K562 (cell line): ENCODE data around the gene WNT8A. TPM values are rescaled to one million over a fixed set of nuclear protein-coding genes. Genes with fewer than 3 reads are reported as not detected.

Experiments
- ATAC-seq: fragments of 200-7000 bp; cut with Tn5 transposase; 3 replicates; pipeline ENCODE4 v1.9.1; 2020; ENCODE audit warnings: moderate library complexity
- BruUV-seq: library from RNA; stranded (reverse); fragments of 400-500 nt; replicated peaks from 2 replicates; lab custom pipeline; 2021; lab: Mats Ljungman, UMichigan
- CTCF ChIA-PET: fragments of 300-600 bp; formaldehyde crosslinking; extraction: SDS; loops from one replicate; lab custom pipeline; 2021; ENCODE audit warnings: low intra/inter-chr PET ratio; lab: Yijun Ruan, JAX
- POLR2A ChIA-PET: fragments of 300-600, 350-650 bp; sonication (Branson Sonifier 250); formaldehyde crosslinking; extraction: SDS; loops from one replicate; lab custom pipeline; 2021; ENCODE audit warnings: antibody characterized with exemption, inconsistent platforms; lab: Yijun Ruan, JAX
- DNase-seq, 4 experiments: peaks; one replicate each; pipeline versions ENCODE4 v3.0.0 to v3.0.0-alpha.2; 2011 to 2018; ENCODE audit warnings: low spot score in 3 of 4, mixed read lengths in 3 of 4; ENCODE audit errors: extremely low read depth in 1 of 4
- FAIRE-seq: peaks from 2 replicates; lab custom pipeline; 2011; peaks lifted over from hg19 to GRCh38; lab: Jason Lieb, UNC
- H2AFZ ChIP-seq: 2 replicates; pipeline ENCODE4 v1.6.0; 2011; ENCODE audit warnings: low read depth, low read length, control low read depth, inconsistent platforms
- H3K27ac ChIP-seq: fragments of 200-600 bp; 3 replicates; pipeline ENCODE4 v1.8.0; 2011; ENCODE audit warnings: low read depth, mild to moderate bottlenecking, control low read depth, inconsistent platforms, low read length, moderate library complexity, mixed read lengths; ENCODE audit errors: extremely low read depth
- H3K27me3 ChIP-seq, 2 experiments: fragments of 300-600 bp in 1 of 2; 2 replicates in 1 of 2; 3 replicates in 1 of 2; pipeline versions ENCODE4 v1.6.0 to v1.8.0; 2011; ENCODE audit warnings: inconsistent platforms in 2 of 2, low read length in 2 of 2, mild to moderate bottlenecking in 1 of 2, mixed read lengths in 1 of 2, moderate library complexity in 1 of 2; ENCODE audit not compliant: control insufficient read depth in 2 of 2, insufficient read depth in 2 of 2
- H3K36me3 ChIP-seq: fragments of 300-600 bp; 3 replicates; pipeline ENCODE4 v1.8.0; 2011; ENCODE audit warnings: mild to moderate bottlenecking, low read length, inconsistent platforms; ENCODE audit not compliant: control insufficient read depth, insufficient read depth
- H3K4me1 ChIP-seq, 2 experiments: fragments of 200-600 bp in 1 of 2; replicated peaks in 1 of 2; 2 replicates in 1 of 2; 3 replicates in 1 of 2; pipeline versions ENCODE4 v1.5.1 to v1.8.0; 2011; ENCODE audit warnings: inconsistent platforms in 2 of 2, low read length in 2 of 2, mild to moderate bottlenecking in 1 of 2, mixed read lengths in 1 of 2, moderate library complexity in 1 of 2; ENCODE audit not compliant: control insufficient read depth in 2 of 2, insufficient read depth in 2 of 2
- H3K4me2 ChIP-seq: 2 replicates; pipeline ENCODE4 v1.6.1; 2011; ENCODE audit warnings: low read length, control low read depth, inconsistent platforms, mixed read lengths; ENCODE audit not compliant: insufficient read depth
- H3K4me3 ChIP-seq: fragments of 200-600 bp; sonication (generic), shearing (Covaris generic); 2 replicates; pipeline ENCODE4 v1.5.1; 2016; ENCODE audit warnings: control low read depth, inconsistent platforms
- H3K79me2 ChIP-seq: fragments of 200-600 bp; 3 replicates; pipeline ENCODE4 v1.8.0; 2011; ENCODE audit warnings: low read length, inconsistent platforms; ENCODE audit not compliant: control insufficient read depth, insufficient read depth
- H3K9ac ChIP-seq, 2 experiments: 2 replicates each; pipeline versions ENCODE4 v1.6.0 to v1.6.1; 2011; ENCODE audit warnings: low read depth in 2 of 2, low read length in 2 of 2, control low read depth in 1 of 2, inconsistent platforms in 1 of 2, mild to moderate bottlenecking in 1 of 2, mixed read lengths in 1 of 2; ENCODE audit not compliant: insufficient read depth in 1 of 2
- H3K9me1 ChIP-seq: one replicate; pipeline ENCODE4 v1.6.0; 2011; ENCODE audit warnings: inconsistent platforms, mild to moderate bottlenecking, low read length, moderate library complexity; ENCODE audit not compliant: control insufficient read depth, insufficient read depth
- H3K9me3 ChIP-seq: replicated peaks from 2 replicates; pipeline ENCODE4 v1.5.1; 2011; ENCODE audit warnings: low read depth, low read length, inconsistent platforms; ENCODE audit not compliant: control insufficient read depth, insufficient read depth
- H4K20me1 ChIP-seq: replicated peaks from 2 replicates; pipeline ENCODE4 v1.6.1; 2011; ENCODE audit warnings: low read length, inconsistent platforms, mixed read lengths; ENCODE audit not compliant: control insufficient read depth, insufficient read depth
- CTCFL ChIP-seq: IDR thresholded peaks from 2 replicates; pipeline ENCODE4 v1.6.1; 2011; ENCODE audit warnings: borderline replicate concordance, low read depth, mild to moderate bottlenecking, moderate library complexity, low read length; ENCODE audit not compliant: insufficient read depth, poor library complexity, severe bottlenecking
- ERF ChIP-seq: fragments of 450-650 bp; formaldehyde crosslinking; IDR thresholded peaks from 2 replicates; pipeline ENCODE4 v1.4.0; 2020; ENCODE audit warnings: mild to moderate bottlenecking, mixed read lengths
- GTF2A2 ChIP-seq: IDR thresholded peaks from 2 replicates; pipeline ENCODE4 v1.6.1; 2016; ENCODE audit warnings: mild to moderate bottlenecking, missing genetic modification characterization, missing compliant biosample characterization
- HOXB6 ChIP-seq: fragments of 250-450 bp; sonication (Bioruptor Pico); IDR thresholded peaks from 2 replicates; pipeline ENCODE4 v1.5.1; 2022; ENCODE audit warnings: mild to moderate bottlenecking, borderline replicate concordance
- IRF1 ChIP-seq: sonication (generic); formaldehyde crosslinking; IDR thresholded peaks from 2 replicates; pipeline ENCODE4 v1.8.0; 2022; ENCODE audit warnings: missing genetic modification reagents, mild to moderate bottlenecking, borderline replicate concordance
- POLR3G ChIP-seq: IDR thresholded peaks from 2 replicates; pipeline ENCODE4 v1.6.1; 2011; ENCODE audit not compliant: insufficient read length, insufficient replicate concordance; ENCODE audit errors: extremely low read depth
- POU5F1 ChIP-seq: fragments of 150-350 bp; IDR thresholded peaks from 2 replicates; pipeline ENCODE4 v1.6.1; 2014; ENCODE audit warnings: borderline replicate concordance, low read length, low read depth, mild to moderate bottlenecking; ENCODE audit not compliant: partially characterized antibody
- PRDM10 ChIP-seq: fragments of 450-650 bp; IDR thresholded peaks from 2 replicates; pipeline ENCODE4 v1.6.1; 2018; ENCODE audit not compliant: partially characterized antibody
- ZNF518B ChIP-seq: fragments of 250-450 bp; sonication (Bioruptor Pico); IDR thresholded peaks from 2 replicates; pipeline ENCODE4 v1.5.0; 2021; ENCODE audit warnings: mild to moderate bottlenecking, moderate library complexity
- WGBS: fragments of 100-300 bp; shearing (Covaris generic); methylation state at CpG from one replicate; pipeline ENCODE4 v1.1.6; 2016; ENCODE audit warnings: low coverage, mixed read lengths; ENCODE audit not compliant: insufficient coverage; ENCODE audit errors: missing lambda C conversion rate; 5-methylcytosine and 5-hydroxymethylcytosine counted together
- in situ Hi-C: fragments of 300-500 bp; cut with MboI; formaldehyde crosslinking; loops from 4 replicates; pipeline ENCODE4 v1.15.0; 2018; ENCODE audit warnings: inconsistent platforms, mixed read lengths
- intact Hi-C: fragments of 100-400 bp; cut with micrococcal nuclease; formaldehyde crosslinking; loops from 2 replicates; pipeline ENCODE4 v1.14.2; 2022
- polyA plus RNA-seq, 8 experiments: library from polyadenylated mRNA; depleted of rRNA in 4 of 8; stranded (reverse) in 5 of 8; unstranded in 3 of 8; fragments of >200 nt; fragmentation: Nextera tagmentation in 2 of 8; fragmentation: Illumina TruSeq in 1 of 8; extraction: Ambion mirVana in 2 of 8; extraction: Trizol in 1 of 8; gene quantifications; 2 replicates each; pipeline versions ENCODE4 v1.2.1 to v1.2.3, GENCODE V29; 2011 to 2014; ENCODE audit warnings: inconsistent platforms in 1 of 8, missing spikeins in 1 of 8
- total RNA-seq, 7 experiments: library from RNA; depleted of rRNA in 6 of 7; stranded (reverse); fragments of >200 nt in 6 of 7; fragmentation: Illumina TruSeq in 2 of 7; extraction: Trizol in 2 of 7; gene quantifications; 2 replicates each; pipeline versions ENCODE4 v1.2.1 to v1.2.3, GENCODE V29; 2011 to 2021; ENCODE audit warnings: low replicate concordance in 1 of 7

The WNT8A gene
- total and polyA plus RNA-seq, 9 of the 15 experiments (the other 6 are each of a cell fraction or from before 2014, with no cell fraction given): not detected

GRCh38 chr5:138093036-138093435 is 9.2 kb downstream of the WNT8A start:
- ATAC-seq (no peak), FAIRE-seq (no peak), DNase-seq (no peak)
- BruUV-seq: no TSS peak
- Histone ChIP-seq H3K27ac (no peak overlapping the region), H3K36me3 (no peaks in the 10 kb centered on the region), H4K20me1 (peaks cover 5% of the 10 kb centered on the region; the same call in 1 of the 2 replicates), H3K4me1 (no peaks in the 10 kb centered on the region), H3K9ac (no peak overlapping the region), H3K4me3 (no peak overlapping the region), H2AFZ (no peak overlapping the region), H3K79me2 (no peaks in the 10 kb centered on the region), H3K9me3 (no peaks in the 10 kb centered on the region), H3K9me1 (no peaks in the 10 kb centered on the region), H3K4me2 (no peak overlapping the region), H3K27me3 (peaks cover 33 to 54% of the 10 kb centered on the region in 2 experiments)
- POLR2A ChIA-PET: no interaction called here
- CTCF ChIA-PET: no interaction called here
- TF ChIP-seq GTF2A2 (tag) (no peak), CTCFL (no peak), ZNF518B (CRISPR knock-in tag) (no peak), IRF1 (CRISPR knock-in tag) (no peak), HOXB6 (CRISPR knock-in tag) (no peak), ERF (CRISPR knock-in tag) (no peak), PRDM10 (no peak), POU5F1 (no peak), POLR3G (no peak)
- intact Hi-C loops (no loop called here), in situ Hi-C loops (no loop called here)
- WGBS: 0% methylated on average over 1 of the region's 1 CpG
